ENCODE results near the gene CHRDL1.

DNA sequence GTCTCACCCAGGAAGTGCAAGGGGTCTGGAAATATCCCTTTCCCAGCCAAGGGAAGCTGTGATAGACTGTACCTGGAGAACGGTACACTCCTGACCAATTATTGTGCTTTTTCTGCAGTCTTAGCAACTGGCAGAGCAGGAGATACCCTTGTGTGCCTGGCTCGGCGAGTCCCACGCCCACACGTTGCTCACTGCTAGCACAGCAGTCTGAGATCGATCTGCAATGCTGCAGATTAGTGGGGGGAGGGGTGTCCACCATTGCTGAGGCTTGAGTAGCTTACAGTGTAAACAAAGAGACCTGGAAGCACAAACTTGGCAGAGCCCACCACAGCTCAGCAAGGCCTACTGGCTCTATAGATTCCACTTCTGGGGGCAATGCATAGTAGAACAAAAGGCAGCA lies 138.5 kb downstream of the CHRDL1 start:
- TF ChIP-seq CTCF (IDR thresholded peaks at IDR 0.05) (no peak), POLR2A (IDR thresholded peaks at IDR 0.05) (no peak)

Data from uterus (tissue), 2 donors.